DMS79 (cell line): Measurements from ENCODE around the gene CSHL1.
"Not testable (repeated sequence)": the region's sequence is repeated elsewhere in the genome, so short reads cannot be mapped to it uniquely, and the experiment has no call there.

Experiments used
- DNase-seq: peaks from one replicate; lab custom pipeline; 2025; lab: John Stamatoyannopoulos, UW

The CSHL1 gene

GRCh38 chr17:63885119-63885518, 25.9 kb downstream of the CSHL1 start:
- not testable (repeated sequence) for DNase-seq

- DNase-seq, result not testable (repeated sequence)
Measured at GRCh38 chr17:63882626-63883126, 28.4 kb downstream of the CSHL1 start.

- DNase-seq, result no peak
Measured at GRCh38 chr17:63881935-63882601, 29.0 kb downstream of the CSHL1 start, which contains the start of gene GH2. Gene GH2, minus strand, starts transcription at chr17:63881944. Its CDS starts 143 bp downstream, at chr17:63881801.

- not testable (repeated sequence) for DNase-seq
Measured at GRCh38 chr17:63881337-63881736, 29.7 kb downstream of the CSHL1 start.

- DNase-seq, result no peak
Measured at GRCh38 chr17:63880706-63881105, 30.4 kb downstream of the CSHL1 start.

- DNase-seq, result not testable (repeated sequence)
Measured at GRCh38 chr17:63878413-63878812, 32.6 kb downstream of the CSHL1 start.

GRCh38 chr17:63874693-63875092, 36.4 kb downstream of the CSHL1 start:
- DNase-seq, result not testable (repeated sequence)

GRCh38 chr17:63874061-63874626, 36.9 kb downstream of the CSHL1 start:
- DNase-seq, result not testable (repeated sequence)

GRCh38 chr17:63873577-63873976, 37.5 kb downstream of the CSHL1 start, which contains the start of gene CSH2:
Gene CSH2, minus strand, starts transcription at chr17:63873677. Its CDS starts 63 bp downstream, at chr17:63873614.
- not testable (repeated sequence) for DNase-seq

GRCh38 chr17:63871646-63872365, 39.3 kb downstream of the CSHL1 start:
- DNase-seq, result not testable (repeated sequence)

- not testable (repeated sequence) for DNase-seq
Measured at GRCh38 chr17:63870292-63870665, 40.8 kb downstream of the CSHL1 start.

- DNase-seq, result not testable (repeated sequence)
Measured at GRCh38 chr17:63869491-63870291, 41.4 kb downstream of the CSHL1 start.

GRCh38 chr17:63866625-63867024, 44.4 kb downstream of the CSHL1 start:
- DNase-seq, result not testable (repeated sequence)
